IMR-90 (cell line): Measurements from ENCODE around the gene ACACB. TPM values are rescaled to one million over a fixed set of nuclear protein-coding genes. Genes with fewer than 3 reads are reported as not detected.

Source experiments
- ATAC-seq: fragments of 200-7000 bp; cut with Tn5 transposase; 2 replicates; pipeline ENCODE4 v1.9.1; 2020; ENCODE audit warnings: low read depth, mild to moderate bottlenecking, moderate library complexity
- BruUV-seq: library from RNA; stranded (reverse); fragments of 400-500 nt; replicated peaks from 2 replicates; lab custom pipeline; 2021; lab: Mats Ljungman, UMichigan
- CTCF ChIA-PET: fragments of 300-600 bp; formaldehyde crosslinking; extraction: SDS; loops from one replicate; lab custom pipeline; 2021; ENCODE audit warnings: antibody characterized with exemption; lab: Yijun Ruan, JAX
- POLR2A ChIA-PET: fragments of 300-600 bp; sonication (Branson Sonifier 250); formaldehyde crosslinking; loops from one replicate; lab custom pipeline; 2022; ENCODE audit warnings: antibody characterized with exemption; ENCODE audit not compliant: unreplicated experiment; lab: Charles Lee
- DNase-seq: peaks from one replicate; pipeline ENCODE4 v3.0.0; 2013
- H2AFZ ChIP-seq: replicated peaks from 2 replicates; pipeline ENCODE3; 2013; ENCODE audit warnings: low read length, mild to moderate bottlenecking; ENCODE audit not compliant: poor library complexity
- H2AK5ac ChIP-seq: 2 replicates; pipeline ENCODE4 v1.6.1; 2013; ENCODE audit warnings: low read depth, low read length, inconsistent platforms
- H2AK9ac ChIP-seq: replicated peaks from 2 replicates; pipeline ENCODE3; 2013; ENCODE audit warnings: mild to moderate bottlenecking, low read depth, low read length, moderate library complexity; ENCODE audit not compliant: poor library complexity
- H2BK120ac ChIP-seq: 2 replicates; pipeline ENCODE4 v1.6.1; 2013; ENCODE audit warnings: low read depth, low read length, inconsistent platforms
- H2BK15ac ChIP-seq: 3 replicates; pipeline ENCODE4 v1.6.1; 2013; ENCODE audit warnings: low read depth, low read length, inconsistent platforms
- H2BK20ac ChIP-seq: 2 replicates; pipeline ENCODE4 v1.6.1; 2013; ENCODE audit warnings: low read depth, mild to moderate bottlenecking, inconsistent platforms, low read length, moderate library complexity
- H2BK5ac ChIP-seq: 2 replicates; pipeline ENCODE4 v1.6.1; 2013; ENCODE audit warnings: mild to moderate bottlenecking, low read depth, low read length, inconsistent platforms; ENCODE audit not compliant: poor library complexity, severe bottlenecking
- H3K14ac ChIP-seq: replicated peaks from 2 replicates; pipeline ENCODE4 v1.6.1; 2013; ENCODE audit warnings: low read depth, low read length, inconsistent platforms
- H3K18ac ChIP-seq: 2 replicates; pipeline ENCODE4 v1.6.1; 2013; ENCODE audit warnings: low read depth, low read length, control low read depth
- H3K23ac ChIP-seq: 2 replicates; pipeline ENCODE4 v1.6.1; 2013; ENCODE audit warnings: low read depth, low read length, inconsistent platforms
- H3K27ac ChIP-seq: 2 replicates; pipeline ENCODE4 v1.5.1; 2013; ENCODE audit warnings: mild to moderate bottlenecking, control low read depth, low read length; ENCODE audit not compliant: insufficient read depth
- H3K27me3 ChIP-seq: 2 replicates; pipeline ENCODE4 v1.6.1; 2013; ENCODE audit warnings: low read length; ENCODE audit not compliant: control insufficient read depth, insufficient read depth
- H3K36me3 ChIP-seq: 2 replicates; pipeline ENCODE4 v1.6.1; 2013; ENCODE audit warnings: low read length, mixed read lengths; ENCODE audit not compliant: control insufficient read depth, insufficient read depth
- H3K4ac ChIP-seq: 2 replicates; pipeline ENCODE4 v1.6.1; 2013; ENCODE audit warnings: low read depth, low read length, inconsistent platforms
- H3K4me1 ChIP-seq: 2 replicates; pipeline ENCODE4 v1.6.1; 2013; ENCODE audit warnings: low read length, mixed read lengths; ENCODE audit not compliant: control insufficient read depth, insufficient read depth
- H3K4me2 ChIP-seq: 2 replicates; pipeline ENCODE4 v1.6.1; 2013; ENCODE audit warnings: low read depth, mild to moderate bottlenecking, control low read depth, low read length, moderate library complexity
- H3K4me3 ChIP-seq: 2 replicates; pipeline ENCODE4 v1.5.1; 2013; ENCODE audit warnings: low read depth, mild to moderate bottlenecking, control low read depth, low read length, moderate library complexity; ENCODE audit not compliant: insufficient read depth
- H3K56ac ChIP-seq: 2 replicates; pipeline ENCODE4 v1.6.1; 2013; ENCODE audit warnings: low read length, inconsistent platforms; ENCODE audit not compliant: insufficient read depth; ENCODE audit errors: extremely low read depth
- H3K79me1 ChIP-seq, 2 experiments: 2 replicates each; pipeline ENCODE4 v1.6.1; 2013; ENCODE audit warnings: low read length in 2 of 2, inconsistent platforms in 1 of 2, low read depth in 1 of 2
- H3K9ac ChIP-seq: 2 replicates; pipeline ENCODE4 v1.6.1; 2013; ENCODE audit warnings: low read depth, low read length, control low read depth
- H3K9me1 ChIP-seq: 2 replicates; pipeline ENCODE4 v1.6.1; 2013; ENCODE audit warnings: low read length, inconsistent platforms; ENCODE audit not compliant: insufficient read depth
- H3K9me3 ChIP-seq: 2 replicates; pipeline ENCODE4 v1.6.1; 2013; ENCODE audit warnings: low read length; ENCODE audit not compliant: control insufficient read depth, insufficient read depth
- H4K20me1 ChIP-seq: 2 replicates; pipeline ENCODE4 v1.6.1; 2013; ENCODE audit warnings: low read length, inconsistent platforms; ENCODE audit not compliant: insufficient read depth
- H4K5ac ChIP-seq: 2 replicates; pipeline ENCODE4 v1.6.1; 2013; ENCODE audit warnings: mild to moderate bottlenecking, low read depth, low read length, control low read depth
- H4K8ac ChIP-seq, 2 experiments: 2 replicates each; pipeline ENCODE4 v1.6.1; 2013; ENCODE audit warnings: low read depth in 2 of 2, low read length in 2 of 2, control low read depth in 1 of 2, inconsistent platforms in 1 of 2
- H4K91ac ChIP-seq: 2 replicates; pipeline ENCODE4 v1.6.1; 2013; ENCODE audit warnings: low read depth, low read length, inconsistent platforms; ENCODE audit not compliant: insufficient read depth
- BHLHE40 ChIP-seq: fragments of 150-350 bp; IDR thresholded peaks from 2 replicates; pipeline ENCODE4 v1.6.1; 2016; ENCODE audit warnings: mild to moderate bottlenecking, low read depth, low read length
- CEBPB ChIP-seq: IDR thresholded peaks from 2 replicates; pipeline ENCODE4 v1.6.1; 2012; ENCODE audit warnings: low read depth, low read length, improper control_type of control experiment
- CHD1 ChIP-seq: IDR thresholded peaks from 2 replicates; pipeline ENCODE4 v1.6.1; 2012; ENCODE audit warnings: low read depth, low read length, improper control_type of control experiment
- MAZ ChIP-seq: IDR thresholded peaks from 2 replicates; pipeline ENCODE4 v1.6.1; 2012; ENCODE audit warnings: low read depth, mild to moderate bottlenecking, low read length, improper control_type of control experiment, moderate library complexity, borderline replicate concordance
- MXI1 ChIP-seq: IDR thresholded peaks from 2 replicates; pipeline ENCODE4 v1.6.1; 2012; ENCODE audit warnings: low read depth, mild to moderate bottlenecking, low read length, moderate library complexity, borderline replicate concordance
- POLR2A ChIP-seq: IDR thresholded peaks from 2 replicates; pipeline ENCODE4 v1.6.1; 2012; ENCODE audit warnings: mild to moderate bottlenecking, low read depth, low read length
- RCOR1 ChIP-seq: IDR thresholded peaks from 2 replicates; pipeline ENCODE4 v1.6.1; 2012; ENCODE audit warnings: mild to moderate bottlenecking, low read length, improper control_type of control experiment; ENCODE audit not compliant: insufficient replicate concordance
- WGBS, 2 experiments: methylation state at CpG; one replicate each; pipeline versions ENCODE4 v1.1.5 to v1.1.7; 2013; ENCODE audit warnings: missing lambda C conversion rate in 2 of 2; ENCODE audit not compliant: insufficient read length in 1 of 2; ENCODE audit errors: extremely low coverage in 2 of 2; 5-methylcytosine and 5-hydroxymethylcytosine counted together
- dilution Hi-C: fragments of 300-500 bp; cut with HindIII; formaldehyde crosslinking; loops from one replicate; pipeline ENCODE4 v1.14.3; 2018; ENCODE audit warnings: low sequenced_read_pairs; ENCODE audit not compliant: unreplicated experiment
- in situ Hi-C: fragments of 300-500 bp; cut with MboI; formaldehyde crosslinking; loops from 3 replicates; pipeline ENCODE4 v1.14.3; 2019; ENCODE audit warnings: low sequenced_read_pairs, inconsistent platforms, mixed read lengths
- intact Hi-C: fragments of 100-400 bp; cut with micrococcal nuclease; formaldehyde crosslinking; loops from 2 replicates; pipeline ENCODE4 v1.10.0; 2022
- polyA plus RNA-seq, 3 experiments: library from polyadenylated mRNA; depleted of rRNA; stranded (reverse); fragments of >200 nt; gene quantifications; 2 replicates each; pipeline ENCODE4 v1.2.3, GENCODE V29; 2012; ENCODE audit warnings: low replicate concordance in 1 of 3
- total RNA-seq: library from RNA; depleted of rRNA; stranded (reverse); fragments of >200 nt; gene quantifications from 2 replicates; pipeline ENCODE4 v1.2.3, GENCODE V29; 2012
- TF ChIP-seq, protein P1 (sequence below): conservative IDR thresholded peaks from 2 replicates; pipeline ENCODE4 v1.5.1; 2012; ENCODE audit warnings: mild to moderate bottlenecking, low read depth, low read length, improper control_type of control experiment
- TF ChIP-seq, protein P2 (sequence below): fragments of 150-350 bp; IDR thresholded peaks from 2 replicates; pipeline ENCODE4 v1.6.1; 2016; ENCODE audit warnings: low read depth, mild to moderate bottlenecking, low read length, moderate library complexity, borderline replicate concordance

Gene ACACB
- total and polyA plus RNA-seq, 2 of the 4 experiments (the other 2 are of a cell fraction): 2.0 to 2.1 TPM

DNA sequence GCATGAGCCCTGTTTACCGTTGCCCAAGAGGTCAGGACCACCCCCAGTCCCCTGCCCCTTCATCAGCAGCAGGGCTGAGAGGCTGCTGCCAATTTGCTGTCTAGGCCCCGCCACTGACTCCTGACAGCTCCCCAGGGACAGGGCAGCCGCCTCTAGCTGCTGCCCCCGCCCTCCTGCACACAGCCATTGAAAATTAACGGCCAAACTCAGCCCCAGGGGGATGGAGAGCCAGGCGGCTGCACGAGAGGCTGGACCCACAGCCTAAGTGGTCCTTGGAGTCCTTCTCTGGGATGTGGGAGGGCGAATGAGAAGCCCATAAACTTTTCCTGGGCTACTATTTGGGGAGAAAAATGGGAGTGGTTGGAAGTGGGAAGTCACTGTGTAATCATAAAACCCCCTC is 188.1 kb downstream of the ACACB start:
- H2AFZ ChIP-seq: no peak overlapping the region
- no peak overlapping the region for H2BK120ac ChIP-seq
- TF ChIP-seq MAZ (no peak), POLR2A (no peak), MXI1 (no peak), RCOR1 (no peak), CEBPB (no peak), CHD1 (no peak), BHLHE40 (no peak)
- TF ChIP-seq, protein P1, sequence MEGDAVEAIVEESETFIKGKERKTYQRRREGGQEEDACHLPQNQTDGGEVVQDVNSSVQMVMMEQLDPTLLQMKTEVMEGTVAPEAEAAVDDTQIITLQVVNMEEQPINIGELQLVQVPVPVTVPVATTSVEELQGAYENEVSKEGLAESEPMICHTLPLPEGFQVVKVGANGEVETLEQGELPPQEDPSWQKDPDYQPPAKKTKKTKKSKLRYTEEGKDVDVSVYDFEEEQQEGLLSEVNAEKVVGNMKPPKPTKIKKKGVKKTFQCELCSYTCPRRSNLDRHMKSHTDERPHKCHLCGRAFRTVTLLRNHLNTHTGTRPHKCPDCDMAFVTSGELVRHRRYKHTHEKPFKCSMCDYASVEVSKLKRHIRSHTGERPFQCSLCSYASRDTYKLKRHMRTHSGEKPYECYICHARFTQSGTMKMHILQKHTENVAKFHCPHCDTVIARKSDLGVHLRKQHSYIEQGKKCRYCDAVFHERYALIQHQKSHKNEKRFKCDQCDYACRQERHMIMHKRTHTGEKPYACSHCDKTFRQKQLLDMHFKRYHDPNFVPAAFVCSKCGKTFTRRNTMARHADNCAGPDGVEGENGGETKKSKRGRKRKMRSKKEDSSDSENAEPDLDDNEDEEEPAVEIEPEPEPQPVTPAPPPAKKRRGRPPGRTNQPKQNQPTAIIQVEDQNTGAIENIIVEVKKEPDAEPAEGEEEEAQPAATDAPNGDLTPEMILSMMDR: no peak
- TF ChIP-seq, protein P2, sequence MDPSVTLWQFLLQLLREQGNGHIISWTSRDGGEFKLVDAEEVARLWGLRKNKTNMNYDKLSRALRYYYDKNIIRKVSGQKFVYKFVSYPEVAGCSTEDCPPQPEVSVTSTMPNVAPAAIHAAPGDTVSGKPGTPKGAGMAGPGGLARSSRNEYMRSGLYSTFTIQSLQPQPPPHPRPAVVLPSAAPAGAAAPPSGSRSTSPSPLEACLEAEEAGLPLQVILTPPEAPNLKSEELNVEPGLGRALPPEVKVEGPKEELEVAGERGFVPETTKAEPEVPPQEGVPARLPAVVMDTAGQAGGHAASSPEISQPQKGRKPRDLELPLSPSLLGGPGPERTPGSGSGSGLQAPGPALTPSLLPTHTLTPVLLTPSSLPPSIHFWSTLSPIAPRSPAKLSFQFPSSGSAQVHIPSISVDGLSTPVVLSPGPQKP: no peak
- no TSS peak for BruUV-seq
- no peak overlapping the region for H3K4me2 ChIP-seq
- WGBS, 2 experiments: no CpG with 5 or more reads among the region's 8 CpGs
- dilution Hi-C loops (no loop called here), in situ Hi-C loops (no loop called here), intact Hi-C loops (no loop called here)
- H2AK9ac ChIP-seq: no peak overlapping the region
- H4K91ac ChIP-seq: no peak overlapping the region
- H3K9me3 ChIP-seq: no peaks in the 10 kb centered on the region
- no peak overlapping the region for H3K9ac ChIP-seq
- no peaks in the 10 kb centered on the region for H3K9me1 ChIP-seq
- no peak overlapping the region for H4K8ac ChIP-seq
- no peak overlapping the region for H3K56ac ChIP-seq
- no peaks in the 10 kb centered on the region for H3K36me3 ChIP-seq
- H3K4ac ChIP-seq: no peak overlapping the region
- H2BK5ac ChIP-seq: no peak overlapping the region
- no peak overlapping the region for H3K27ac ChIP-seq
- ChIA-PET POLR2A (no interaction called here), CTCF (no interaction called here)
- no peak overlapping the region for H2BK20ac ChIP-seq
- H3K18ac ChIP-seq: no peak overlapping the region
- peaks cover 54% of the 10 kb centered on the region for H3K27me3 ChIP-seq
- no peaks in the 10 kb centered on the region; the same call in 1 of the 2 replicates for H3K4me1 ChIP-seq
- ATAC-seq (no peak), DNase-seq (no peak)
- H2AK5ac ChIP-seq: no peak overlapping the region
- H3K4me3 ChIP-seq: no peak overlapping the region
- H3K14ac ChIP-seq: no peak overlapping the region
- no peaks in the 10 kb centered on the region for H4K20me1 ChIP-seq
- no peak overlapping the region for H3K23ac ChIP-seq
- H4K5ac ChIP-seq: no peak overlapping the region
- H3K79me1 ChIP-seq: no peaks in the 10 kb centered on the region
- H2BK15ac ChIP-seq: no peak overlapping the region
